ENCODE results near the gene ERICH6. TPM values are rescaled to one million over a fixed set of nuclear protein-coding genes. Genes with fewer than 3 reads are reported as not detected.

ERICH6 gene
- total and polyA plus RNA-seq, 2 donors (not counting 3 experiments of a cell fraction or from before 2014, with no cell fraction given) = not detected

GRCh38 chr3:150729682-150730360, 26.1 kb upstream of the ERICH6 start:
- H3K27me3 ChIP-seq (ENCODE audit: control insufficient read depth in 2 of 2, insufficient read depth in 2 of 2, low read length in 2 of 2) = no peaks in the 10 kb centered on the region
- H3K79me2 ChIP-seq (ENCODE audit: control insufficient read depth, insufficient read depth, low read length) = no peaks in the 10 kb centered on the region
- H3K4me1 ChIP-seq (ENCODE audit: control insufficient read depth, extremely low read depth, insufficient read depth, low read length) = no peaks in the 10 kb centered on the region
- ChIA-PET POLR2A (no interaction called here), CTCF (interaction anchor here (1.1 to 1.5 kb wide), 3 partner anchors 8 to 135 kb away, joined by 3 to 5 read pairs (median 3); no protein-coding TSS in a partner anchor)
- BruUV-seq (replicated peaks) = no TSS peak
- H3K4me3 ChIP-seq (replicated peaks in 1 of 3; ENCODE audit: insufficient read depth in 1 of 3, low read depth in 1 of 3, low read length in 3 of 3) = no peak overlapping the region
- H3K36me3 ChIP-seq (ENCODE audit: control insufficient read depth in 2 of 2, extremely low read depth in 1 of 2, insufficient read depth in 2 of 2, low read length in 2 of 2) = no peaks in the 10 kb centered on the region
- FAIRE-seq (no peak), DNase-seq (ENCODE audit: low read depth, low spot score) (no peak)
- H3K9ac ChIP-seq (replicated peaks; ENCODE audit: extremely low read depth, insufficient read depth, low read length) = no peak overlapping the region
- no peak overlapping the region for H2AFZ ChIP-seq (ENCODE audit: low read depth, low read length)
- H4K20me1 ChIP-seq (replicated peaks; ENCODE audit: control insufficient read depth, extremely low read depth, insufficient read depth, low read length) = no peaks in the 10 kb centered on the region
- TF ChIP-seq POLR2AphosphoS5 (IDR thresholded peaks at IDR 0.05; ENCODE audit: insufficient read depth, low read depth, low read length) (no peak), GATA2 (IDR thresholded peaks at IDR 0.05; ENCODE audit: insufficient read depth, insufficient read length, low read depth, low read length) (no peak), POLR2A (IDR thresholded peaks at IDR 0.05; ENCODE audit: low read depth, low read length) (no peak), MAX (IDR thresholded peaks at IDR 0.05; ENCODE audit: insufficient read depth, insufficient read length) (no peak), MYC (IDR thresholded peaks at IDR 0.05; ENCODE audit: low read depth, low read length) (no peak), FOS (IDR thresholded peaks at IDR 0.05; ENCODE audit: borderline replicate concordance, insufficient read depth, low read length) (no peak), EZH2 (IDR thresholded peaks at IDR 0.05; ENCODE audit: borderline replicate concordance, low read depth, low read length, severe bottlenecking) (no peak), CTCF (IDR thresholded peaks at IDR 0.05; ENCODE audit: extremely low read depth in 1 of 2, insufficient read depth in 1 of 2, low read depth in 1 of 2, low read length in 2 of 2) (no peak), JUN (IDR thresholded peaks at IDR 0.05; ENCODE audit: borderline replicate concordance, insufficient read depth, insufficient read length, low read depth) (no peak)
- no peaks in the 10 kb centered on the region for H3K9me3 ChIP-seq (replicated peaks; ENCODE audit: control insufficient read depth, insufficient read depth, low read length)
- no peaks in the 10 kb centered on the region for H3K9me1 ChIP-seq (replicated peaks; ENCODE audit: control insufficient read depth, extremely low read depth, insufficient read depth, low read length)
- dilution Hi-C loops (cut with MboI; ENCODE audit: extremely low pct_ligation_motif_present, low sequenced_read_pairs) = no loop called here
- H3K4me2 ChIP-seq (ENCODE audit: insufficient read depth, low read length) = no peak overlapping the region
- H3K27ac ChIP-seq (ENCODE audit: insufficient read depth, low read depth, low read length) = no peak overlapping the region
- intact Hi-C loops (cut with micrococcal nuclease) = no loop called here
